Activated CD4-positive, alpha-beta T cell treated with anti-CD3 and anti-CD28 coated beads, Interleukin-2, amount 50 U/mL, for 1 hour (primary cell): ENCODE results near the gene MLPH.

ENCODE experiments used
- DNase-seq: peaks from one replicate; pipeline ENCODE4 v3.0.0-alpha.2; 2020

MLPH gene

DNA sequence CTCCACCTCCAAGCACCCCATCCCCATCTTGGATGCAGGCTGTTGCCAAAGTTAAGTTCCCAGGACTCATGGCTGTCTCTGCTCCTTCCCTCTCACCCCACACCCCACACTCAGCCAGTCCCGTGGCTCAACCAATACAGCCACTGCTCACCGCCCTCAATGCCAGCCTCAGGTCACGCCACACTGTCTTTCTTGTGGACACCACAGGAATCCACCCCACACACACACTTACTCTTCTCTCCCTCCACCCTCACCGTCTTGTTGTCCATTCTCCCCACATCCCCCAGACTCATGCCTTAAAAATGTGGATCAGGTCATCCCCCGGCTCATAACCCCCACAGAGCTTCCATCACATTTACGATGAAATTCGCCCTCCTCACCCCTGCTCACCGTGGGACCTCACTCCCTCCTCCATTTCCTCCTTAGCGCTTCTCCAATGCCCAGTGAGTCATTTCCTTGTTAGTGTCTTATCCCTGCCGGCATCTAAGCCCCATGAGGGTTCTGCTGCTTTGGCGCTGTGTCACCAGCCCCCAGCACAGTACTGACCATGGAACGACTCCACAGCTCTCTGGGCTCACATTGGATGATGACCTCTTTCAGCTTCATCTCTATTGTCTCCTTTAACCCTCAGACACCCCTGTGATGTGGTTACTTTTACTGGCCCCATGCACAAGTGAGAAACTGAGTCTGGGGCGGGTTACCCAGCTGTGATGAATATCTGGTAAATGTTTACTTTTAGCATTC lies 13.8 kb downstream of the MLPH start:
- no peak for DNase-seq

- DNase-seq: no peak
These were observed 15.0 kb downstream of the MLPH start for GRCh38 chr2:237501892-237502513.

DNA sequence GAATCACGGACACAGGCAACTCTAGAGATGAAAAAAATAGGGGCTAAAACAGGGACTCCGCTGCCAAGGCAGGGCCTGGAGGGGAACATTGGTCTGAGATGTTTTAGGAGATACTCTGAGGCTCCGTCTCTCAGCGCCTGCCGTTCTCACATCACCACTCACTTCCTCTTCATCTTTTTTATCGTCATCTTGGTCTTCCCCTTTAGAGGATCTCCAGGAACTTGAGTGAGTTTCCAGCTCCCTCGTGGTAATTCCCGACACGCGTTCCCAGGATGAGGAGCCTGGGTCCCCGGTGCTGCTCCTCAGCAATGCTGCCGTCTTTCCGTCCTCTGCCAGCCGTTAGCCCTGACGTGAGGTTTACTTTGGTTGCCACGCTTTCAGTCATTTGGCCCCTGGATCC lies 16.1 kb downstream of the MLPH start:
- no peak for DNase-seq

- no peak for DNase-seq
These were observed 18.3 kb downstream of the MLPH start for GRCh38 chr2:237505188-237505939.

DNA sequence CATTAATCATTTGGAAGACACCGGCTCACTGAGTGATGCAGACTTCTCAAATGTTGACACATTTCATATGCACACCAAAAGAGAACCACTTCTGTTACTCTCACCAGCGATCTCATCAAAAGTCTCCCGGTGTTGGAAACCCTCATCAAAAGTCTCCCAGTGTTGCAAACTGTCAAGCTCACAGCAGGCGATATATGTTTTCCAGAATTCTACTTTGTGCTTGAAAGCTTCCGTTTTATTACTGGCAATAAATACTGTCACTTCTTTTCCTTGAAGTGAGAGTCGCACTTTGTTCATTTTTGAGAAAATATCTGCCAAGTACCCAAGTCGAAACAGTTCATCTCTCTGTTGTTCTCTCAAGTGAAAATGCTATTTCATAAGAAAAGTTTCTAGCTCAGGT lies 20.5 kb downstream of the MLPH start:
- DNase-seq: no peak

DNA sequence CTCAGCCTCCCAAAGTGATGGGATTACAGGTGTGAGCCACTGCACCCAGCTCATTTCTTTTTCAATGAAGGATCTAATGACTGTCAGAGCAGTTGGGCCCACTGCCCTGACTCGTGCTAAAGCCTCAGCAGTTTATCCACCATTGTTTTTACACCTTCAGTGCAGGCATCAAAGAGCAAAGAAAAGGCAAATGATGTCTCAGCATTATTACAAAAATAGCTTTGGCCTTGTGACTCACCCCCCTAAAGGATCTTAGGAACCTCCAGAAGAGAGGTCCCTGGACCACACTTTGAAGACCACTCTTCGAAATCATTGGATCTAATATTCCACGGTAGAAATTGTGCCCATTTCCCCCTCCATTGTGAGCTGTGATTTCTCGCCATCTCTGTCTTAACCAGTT lies 21.3 kb downstream of the MLPH start:
- no peak for DNase-seq

DNA sequence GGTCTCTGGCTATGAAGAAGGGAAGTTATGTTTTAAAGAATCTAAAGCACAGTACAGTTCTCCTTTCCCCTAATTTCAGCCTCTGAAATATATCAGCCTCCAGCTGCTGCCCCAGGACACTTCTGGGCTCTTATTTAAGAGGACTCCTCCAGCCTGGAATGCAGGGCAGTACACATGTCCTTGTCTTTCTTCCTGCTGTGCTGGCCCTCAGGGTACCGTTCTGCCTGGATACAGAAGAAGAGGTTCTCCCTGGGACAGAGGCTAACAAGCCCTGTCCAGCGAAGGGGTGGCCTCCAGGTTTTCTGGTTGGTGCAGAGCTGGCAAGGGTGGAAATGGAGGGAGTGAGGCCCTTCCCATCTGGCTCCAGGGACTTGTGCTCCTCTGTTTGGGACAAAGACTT lies 22.1 kb downstream of the MLPH start:
- DNase-seq: no peak

DNA sequence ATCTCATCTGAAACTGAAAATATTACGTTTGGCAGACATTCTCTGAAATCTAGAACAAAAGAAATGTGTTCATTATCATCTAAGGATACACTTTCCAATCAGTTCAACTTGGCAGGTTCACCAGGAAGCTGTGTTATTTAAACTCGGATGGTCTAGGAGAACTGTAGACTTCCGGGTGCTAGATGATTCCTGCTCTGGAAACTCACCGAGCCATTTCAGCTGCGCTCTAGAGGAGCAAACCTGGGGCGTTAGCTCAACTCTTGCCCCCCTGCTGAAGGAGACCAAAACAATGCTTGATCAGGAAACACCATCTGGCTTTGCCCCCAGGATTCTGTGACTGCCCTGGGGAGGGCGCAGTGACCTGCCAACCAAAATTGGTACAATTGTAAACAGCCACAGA lies 22.9 kb downstream of the MLPH start:
- DNase-seq: no peak

- no peak for DNase-seq
These were observed 23.6 kb downstream of the MLPH start for GRCh38 chr2:237510502-237511217.

- DNase-seq: no peak
These were observed 24.4 kb downstream of the MLPH start for GRCh38 chr2:237511433-237511832.

DNA sequence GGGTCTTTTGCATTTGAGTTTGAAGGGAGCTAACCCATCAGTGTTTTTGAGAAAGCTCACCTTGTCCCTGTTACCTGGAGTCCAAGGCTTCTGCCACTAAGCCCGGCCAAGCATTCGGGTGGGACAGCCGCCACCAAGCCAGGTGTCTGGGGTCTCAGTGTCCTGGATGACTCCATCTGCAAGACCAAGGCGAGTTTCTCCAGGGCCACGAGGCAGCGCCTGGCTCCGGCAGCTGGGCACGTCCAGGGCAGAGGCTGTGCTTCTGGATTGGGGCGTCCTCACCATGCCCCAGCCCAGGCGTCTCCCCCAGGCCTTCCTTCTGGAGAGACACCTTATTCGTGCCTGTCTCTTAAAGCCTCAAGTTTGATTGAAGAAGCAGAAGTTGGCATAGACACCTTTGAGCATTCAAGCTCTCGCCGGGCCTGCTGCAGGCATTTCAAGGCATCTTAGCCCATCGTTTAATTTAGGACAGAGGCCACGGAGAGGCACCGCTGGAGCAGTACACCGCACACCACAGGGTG lies 24.9 kb downstream of the MLPH start:
- DNase-seq: no peak

DNA sequence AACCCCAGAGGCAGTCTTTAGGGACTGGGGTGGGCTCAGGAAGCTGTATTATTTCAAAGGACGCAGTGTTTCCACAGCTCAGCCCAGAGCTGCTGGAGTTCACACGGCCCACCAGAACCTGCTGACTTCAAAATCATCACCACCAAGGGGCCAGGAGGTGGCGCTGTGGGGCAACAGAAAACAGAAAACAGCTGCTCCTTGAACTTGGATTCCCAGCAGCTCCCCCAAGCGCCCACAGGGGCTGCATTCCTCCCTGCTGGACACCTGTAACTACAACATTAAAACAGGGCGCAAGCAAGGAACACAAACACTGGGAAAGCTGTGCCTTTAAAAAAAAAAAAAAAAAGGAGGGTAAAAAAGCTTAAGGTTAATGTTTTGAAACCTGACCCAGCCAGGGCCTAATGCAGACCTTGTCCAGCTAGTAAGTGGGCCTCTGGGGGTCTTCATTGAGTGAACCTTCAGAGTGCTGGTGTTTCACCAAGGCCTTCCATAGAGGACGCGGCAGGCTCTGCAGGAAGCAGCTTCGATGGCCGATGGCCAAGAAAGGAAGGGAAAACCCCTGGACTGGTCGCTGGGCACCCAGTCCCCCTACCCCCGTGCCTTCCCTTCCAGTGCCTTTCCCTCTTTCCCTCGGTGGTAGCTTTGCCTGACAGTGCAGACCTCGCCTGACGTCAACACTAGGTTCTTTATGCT lies 25.9 kb downstream of the MLPH start:
- peak; percentile 77 for DNase-seq

DNA sequence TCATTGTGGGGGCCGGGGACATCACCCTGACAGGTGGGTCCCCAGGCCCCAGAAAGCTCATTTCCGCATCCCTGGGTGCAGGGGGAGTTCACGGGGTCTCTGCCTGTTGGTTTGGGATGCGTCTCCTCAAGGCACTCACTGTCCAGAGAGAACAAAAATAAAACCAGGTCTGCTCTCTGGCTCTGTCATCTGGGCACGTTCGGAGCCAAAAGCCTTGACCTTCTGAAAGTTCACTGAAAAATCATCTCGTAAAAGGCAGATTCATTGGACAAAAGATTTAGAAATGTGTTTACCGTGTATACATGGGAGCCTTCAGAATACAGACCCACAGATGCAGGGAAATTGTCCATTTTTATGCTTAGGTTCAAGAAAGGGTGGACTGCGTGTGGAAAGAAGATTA lies 26.6 kb downstream of the MLPH start:
- no peak for DNase-seq

GRCh38 chr2:237514474-237515130 lies 27.6 kb downstream of the MLPH start:
- no peak for DNase-seq

- DNase-seq: no peak
These were observed 28.1 kb downstream of the MLPH start for GRCh38 chr2:237515166-237515565.

GRCh38 chr2:237515621-237516275 lies 28.7 kb downstream of the MLPH start:
- DNase-seq: no peak

GRCh38 chr2:237517163-237517562 lies 30.1 kb downstream of the MLPH start:
- DNase-seq: no peak

GRCh38 chr2:237517990-237518389 lies 30.9 kb downstream of the MLPH start:
- DNase-seq: no peak

DNA sequence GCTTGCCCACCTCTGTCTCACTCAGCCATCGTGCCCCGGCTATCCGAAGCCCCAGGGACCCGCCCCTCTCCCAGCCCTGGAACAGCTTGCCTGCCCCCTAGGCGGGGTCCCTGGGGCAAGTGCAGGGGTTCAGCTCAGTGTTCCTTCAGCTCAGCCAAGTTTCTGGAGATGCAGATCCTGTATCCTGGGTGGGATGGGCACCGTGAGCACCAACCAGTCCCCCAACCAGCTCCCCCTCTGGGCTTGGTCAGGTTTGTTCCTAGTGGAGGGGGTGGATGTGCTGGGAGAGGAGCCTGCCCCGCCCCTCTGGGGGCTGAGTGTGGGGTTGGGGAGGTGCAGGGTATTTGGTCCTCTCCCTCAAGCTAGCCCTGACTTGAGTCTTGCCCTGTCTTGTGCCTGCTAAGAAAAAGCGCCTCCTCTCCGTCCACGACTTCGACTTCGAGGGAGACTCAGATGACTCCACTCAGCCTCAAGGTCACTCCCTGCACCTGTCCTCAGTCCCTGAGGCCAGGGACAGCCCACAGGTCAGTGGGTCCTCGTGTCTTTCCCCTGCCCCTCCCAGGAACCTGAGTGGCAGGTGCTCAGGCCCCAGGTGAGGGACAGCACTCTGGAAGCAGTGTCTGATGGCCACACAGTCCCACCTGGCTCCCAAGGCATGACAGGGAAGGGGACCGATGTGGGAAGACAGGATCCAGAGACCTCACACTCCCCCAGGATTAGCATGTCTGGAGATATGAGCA lies 32.6 kb downstream of the MLPH start:
- no peak for DNase-seq

GRCh38 chr2:237520290-237520689 lies 33.2 kb downstream of the MLPH start:
- no peak for DNase-seq

GRCh38 chr2:237524631-237525030 lies 37.6 kb downstream of the MLPH start:
- DNase-seq: no peak
